NCI-H1105 treated with DMSO at 0.1 percent for 48 hours (cell line): Measurements from ENCODE around the gene RBM45.
"Not testable (repeated sequence)": the region's sequence is repeated elsewhere in the genome, so short reads cannot be mapped to it uniquely, and the experiment has no call there.

Source experiments
- DNase-seq: peaks from one replicate; lab custom pipeline; 2025; lab: John Stamatoyannopoulos, UW

The RBM45 gene

DNA sequence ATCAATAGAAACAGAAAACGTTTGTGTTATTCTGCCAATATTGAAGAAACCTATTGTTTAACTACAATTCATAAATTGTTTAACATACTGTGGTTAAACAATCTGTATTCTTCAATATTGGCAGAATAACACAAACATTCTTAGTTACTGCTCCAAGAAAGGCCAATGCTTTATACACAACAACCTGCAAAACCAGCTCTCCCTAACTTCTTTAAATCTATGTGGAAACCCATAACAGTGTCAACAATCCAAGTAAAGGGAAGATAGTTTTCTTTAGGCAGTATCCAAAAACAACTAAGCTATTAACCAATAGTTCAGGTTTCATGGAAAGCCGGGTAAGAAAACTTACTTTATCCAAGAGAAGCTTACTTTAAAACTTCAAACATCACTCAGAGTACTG lies 6.2 kb upstream of the RBM45 start:
- no peak for DNase-seq

DNA sequence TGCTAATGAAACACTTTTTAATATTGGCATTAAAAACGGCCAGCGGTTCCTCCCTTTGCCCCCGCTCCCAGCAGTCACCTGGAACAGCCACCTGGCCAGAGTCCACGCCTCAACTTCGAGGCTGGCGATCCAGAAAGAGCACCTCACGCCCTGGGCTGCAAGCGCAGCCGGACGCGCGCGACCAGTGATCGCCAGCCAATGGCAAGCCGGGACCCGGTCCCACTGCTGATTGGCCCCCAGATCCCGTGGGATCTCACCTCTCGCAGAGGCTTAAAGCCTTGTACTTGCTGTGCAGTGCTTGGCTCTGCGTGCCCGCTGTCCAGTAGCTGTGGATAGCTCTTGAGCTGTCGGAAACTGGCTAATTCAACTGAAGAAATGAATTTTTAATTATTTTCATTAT lies 4.1 kb upstream of the RBM45 start:
- no peak for DNase-seq

- DNase-seq: peak; percentile 65
Measured at GRCh38 chr2:178109813-178110212, 2.4 kb upstream of the RBM45 start.

GRCh38 chr2:178110681-178111080 lies 1.6 kb upstream of the RBM45 start:
- no peak for DNase-seq

DNA sequence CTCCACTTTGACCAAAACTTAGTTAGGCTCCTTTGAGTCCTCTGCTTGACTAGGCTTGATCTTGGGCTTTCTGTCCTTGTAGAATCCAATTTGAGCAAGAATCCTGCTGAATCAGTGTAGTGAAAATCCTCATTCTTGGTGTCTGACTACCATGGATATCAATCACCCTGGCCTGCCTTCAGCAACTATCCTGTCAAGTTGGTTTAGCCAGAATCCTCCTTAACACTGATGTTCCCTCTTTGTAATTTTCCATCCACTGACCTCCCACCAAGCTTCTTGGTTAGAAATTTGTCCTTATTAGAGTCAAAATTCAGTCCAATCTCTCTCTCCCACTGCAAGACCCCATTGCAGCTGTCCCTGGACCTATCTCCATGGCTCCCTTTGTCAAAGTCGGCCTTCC lies 494 bp upstream of the RBM45 start:
- DNase-seq: no peak

DNA sequence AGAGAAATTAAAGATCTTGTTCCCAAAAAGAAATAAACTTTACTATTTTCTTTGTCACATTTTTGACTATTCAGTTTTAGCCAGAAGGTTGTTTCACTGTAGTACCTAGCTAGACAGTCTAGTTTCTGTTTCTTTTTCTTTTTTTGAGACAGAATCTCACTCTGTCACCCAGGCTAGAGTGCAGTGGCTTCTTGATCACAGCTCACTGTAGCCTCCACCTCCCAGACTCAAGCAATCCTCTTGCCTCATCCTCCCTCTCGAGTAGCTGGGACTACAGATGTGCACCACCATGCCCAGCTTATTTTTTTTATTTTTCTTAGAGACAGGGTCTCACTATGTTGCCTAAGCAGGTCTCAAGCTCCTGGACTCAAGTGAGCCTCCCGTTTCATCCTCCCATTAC lies 2.2 kb downstream of the RBM45 start:
- DNase-seq: no peak

DNA sequence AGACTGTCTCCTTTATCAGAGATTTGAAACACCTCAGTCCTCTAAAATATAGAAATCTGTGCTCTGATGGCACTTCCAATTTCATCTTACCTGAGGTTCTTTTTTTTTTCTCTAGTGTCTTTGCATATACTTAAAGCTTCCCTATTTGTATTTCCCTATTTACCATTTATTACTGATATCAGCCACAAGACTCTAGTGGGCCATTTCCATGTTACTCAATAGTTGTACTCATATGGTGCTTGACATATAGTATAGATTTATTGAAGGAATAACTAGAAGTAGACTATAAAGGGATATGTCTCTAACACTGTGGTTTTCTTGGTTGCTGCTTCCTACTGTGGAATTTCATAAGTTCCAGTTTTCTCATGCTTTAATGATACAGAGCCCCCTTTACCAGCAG lies 3.0 kb downstream of the RBM45 start:
- no peak for DNase-seq

- no peak for DNase-seq
Measured at GRCh38 chr2:178117725-178118124, 5.5 kb downstream of the RBM45 start.

- DNase-seq: no peak
Measured at GRCh38 chr2:178119179-178119922, 7.1 kb downstream of the RBM45 start.

GRCh38 chr2:178123163-178123562 lies 10.9 kb downstream of the RBM45 start:
- no peak for DNase-seq

GRCh38 chr2:178125125-178125524 lies 12.9 kb downstream of the RBM45 start:
- no peak for DNase-seq

DNA sequence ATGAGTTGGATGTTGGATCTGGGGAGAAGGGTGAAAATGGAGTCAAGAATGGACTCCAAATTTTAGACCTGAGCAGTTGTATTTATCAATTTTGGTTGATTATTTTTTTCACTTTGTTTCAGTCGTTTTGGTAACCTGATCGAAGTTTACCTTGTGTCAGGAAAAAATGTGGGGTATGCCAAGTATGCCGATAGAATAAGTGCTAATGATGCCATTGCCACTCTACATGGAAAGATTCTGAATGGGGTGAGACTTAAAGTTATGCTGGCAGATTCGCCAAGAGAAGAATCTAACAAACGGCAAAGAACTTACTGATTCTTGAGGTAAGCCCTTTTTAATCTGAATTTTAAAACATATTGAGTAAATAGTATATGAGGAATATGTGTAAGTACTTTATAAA lies 13.6 kb downstream of the RBM45 start:
- no peak for DNase-seq

- DNase-seq: no peak
Measured at GRCh38 chr2:178128836-178129630, 16.8 kb downstream of the RBM45 start.

DNA sequence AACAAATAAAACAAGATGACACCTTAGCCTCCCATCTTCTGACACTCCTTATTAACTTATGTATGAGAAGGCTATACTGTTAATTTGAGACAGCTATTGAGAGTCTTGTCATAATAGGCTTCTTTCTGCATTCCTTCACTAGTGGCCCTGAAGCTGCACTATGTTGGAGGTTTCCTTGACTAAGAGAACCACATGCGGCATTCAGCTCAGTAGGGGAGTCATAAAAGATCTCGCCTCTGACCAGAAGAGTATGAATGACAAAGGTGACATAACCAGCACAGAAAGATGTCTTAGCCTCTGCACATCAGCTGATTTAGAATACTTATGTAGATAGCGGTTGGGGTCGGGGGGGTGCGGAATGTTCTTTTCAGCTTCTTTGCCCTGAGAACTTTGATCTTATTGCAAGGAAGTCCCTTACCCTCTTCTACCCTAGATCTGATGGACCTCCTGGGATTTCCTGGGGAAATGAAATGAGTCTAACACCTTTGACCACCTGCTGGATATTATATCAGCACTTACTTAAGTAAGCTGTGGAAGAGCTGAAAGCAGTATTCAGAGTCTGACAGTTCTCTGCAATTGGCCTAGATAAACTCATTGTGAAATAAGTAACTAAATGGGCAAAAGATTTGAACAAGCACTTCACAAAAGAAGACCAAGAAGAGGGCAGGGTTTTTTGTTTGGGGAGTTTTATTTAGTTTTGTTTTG lies 24.2 kb downstream of the RBM45 start:
- no peak for DNase-seq

- no peak for DNase-seq
Measured at GRCh38 chr2:178142274-178143065, 30.2 kb downstream of the RBM45 start.

GRCh38 chr2:178143481-178143880 lies 31.2 kb downstream of the RBM45 start:
- DNase-seq: no peak

- DNase-seq: peak; percentile 70
Measured at GRCh38 chr2:178152033-178152432, 39.8 kb downstream of the RBM45 start.

- no peak for DNase-seq
Measured at GRCh38 chr2:178152542-178152941, 40.3 kb downstream of the RBM45 start.

GRCh38 chr2:178152977-178153376 lies 40.7 kb downstream of the RBM45 start:
- no peak for DNase-seq

GRCh38 chr2:178153878-178154277 lies 41.6 kb downstream of the RBM45 start:
- not testable (repeated sequence) for DNase-seq

DNA sequence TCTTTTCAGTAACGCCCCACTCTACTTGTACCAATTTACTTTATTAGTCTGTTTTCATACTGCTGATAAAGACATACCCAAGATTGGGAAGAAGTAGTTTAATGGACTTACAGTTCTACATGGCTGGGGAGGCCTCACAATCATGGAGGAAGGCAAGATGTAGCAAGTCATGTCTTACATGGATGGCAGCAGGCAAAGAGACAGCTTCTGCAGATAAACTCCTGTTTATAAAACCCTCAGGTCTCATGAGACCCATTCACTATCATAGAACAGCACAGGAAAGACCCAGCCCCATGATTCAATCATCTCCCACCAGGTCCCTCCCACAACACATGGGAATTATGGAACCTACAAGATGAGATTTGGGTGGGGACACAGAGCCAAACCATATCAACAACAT lies 43.3 kb downstream of the RBM45 start:
- DNase-seq: no peak

DNA sequence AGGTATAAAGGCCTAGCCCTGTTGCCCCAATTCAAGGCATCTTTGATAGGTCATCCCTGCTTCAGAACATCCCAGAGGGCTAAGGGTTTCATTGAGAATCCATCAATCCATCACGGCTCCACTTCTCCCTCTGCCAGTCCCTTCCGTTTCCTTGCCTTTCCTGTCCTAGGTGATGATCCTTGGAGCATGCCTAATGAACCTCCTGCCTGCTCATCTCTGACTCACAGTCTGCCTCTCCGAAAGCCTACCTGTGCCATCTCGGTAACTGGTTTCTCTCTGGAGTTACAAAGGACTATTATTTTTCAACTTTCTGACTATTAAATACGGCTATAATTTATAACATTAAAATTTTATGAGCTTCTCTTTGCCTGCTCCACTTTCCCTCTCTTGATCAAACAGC lies 45.3 kb downstream of the RBM45 start:
- no peak for DNase-seq
